DND-41 (cell line): ENCODE data around the gene NDUFA8.
A peak's percentile ranks its signal among the peaks of the same experiment; 100 is the strongest.

Experiments used
- ATAC-seq: fragments of 200-7000 bp; cut with Tn5 transposase; 3 replicates; pipeline ENCODE4 v1.9.1; 2021; ENCODE audit warnings: low read depth; ENCODE audit not compliant: insufficient read depth
- DNase-seq: peaks from one replicate; pipeline ENCODE4 v3.0.0-alpha.2; 2020
- H2AFZ ChIP-seq: 2 replicates; pipeline ENCODE4 v1.6.0; 2012; ENCODE audit warnings: low read depth, low read length
- H3K27ac ChIP-seq: 2 replicates; pipeline ENCODE4 v1.5.1; 2012; ENCODE audit warnings: low read length, inconsistent platforms
- H3K27me3 ChIP-seq: fragments of 200-600 bp; sonication (generic); 2 replicates; pipeline ENCODE4 v1.6.0; 2012; ENCODE audit warnings: low read length, mild to moderate bottlenecking, inconsistent platforms; ENCODE audit not compliant: insufficient read depth, poor library complexity
- H3K36me3 ChIP-seq: 2 replicates; pipeline ENCODE4 v1.5.1; 2012; ENCODE audit warnings: low read length, inconsistent platforms; ENCODE audit not compliant: insufficient read depth
- H3K4me1 ChIP-seq: 2 replicates; pipeline ENCODE4 v1.5.1; 2012; ENCODE audit warnings: mild to moderate bottlenecking, low read length; ENCODE audit not compliant: insufficient read depth
- H3K4me2 ChIP-seq: 2 replicates; pipeline ENCODE4 v1.6.0; 2012; ENCODE audit warnings: mild to moderate bottlenecking, moderate library complexity, low read length, inconsistent platforms; ENCODE audit not compliant: insufficient read depth
- H3K4me3 ChIP-seq, 2 experiments: fragments of 200-600 bp in 1 of 2; shearing (Covaris generic) in 1 of 2; 2 replicates each; pipeline ENCODE4 v1.5.1; 2012 to 2016; ENCODE audit warnings: inconsistent platforms in 2 of 2, low read length in 2 of 2, mild to moderate bottlenecking in 2 of 2, low read depth in 1 of 2, moderate library complexity in 1 of 2
- H3K79me2 ChIP-seq: 2 replicates; pipeline ENCODE4 v1.6.0; 2012; ENCODE audit warnings: low read length, inconsistent platforms; ENCODE audit not compliant: insufficient read depth
- H3K9ac ChIP-seq: 2 replicates; pipeline ENCODE4 v1.6.0; 2012; ENCODE audit warnings: low read depth, mild to moderate bottlenecking, inconsistent platforms, low read length, moderate library complexity
- H3K9me3 ChIP-seq: 2 replicates; pipeline ENCODE4 v1.5.1; 2012; ENCODE audit warnings: low read length, moderate library complexity, mild to moderate bottlenecking, inconsistent platforms; ENCODE audit not compliant: insufficient read depth, severe bottlenecking
- H4K20me1 ChIP-seq: 2 replicates; pipeline ENCODE4 v1.6.0; 2012; ENCODE audit warnings: low read length; ENCODE audit not compliant: insufficient read depth
- EZH2 ChIP-seq: IDR thresholded peaks from 3 replicates; pipeline ENCODE4 v1.6.1; 2012; ENCODE audit warnings: borderline replicate concordance, low read depth, mild to moderate bottlenecking, moderate library complexity, low read length, inconsistent platforms; ENCODE audit not compliant: severe bottlenecking
- TF ChIP-seq, protein P1 (sequence below): IDR thresholded peaks from 2 replicates; pipeline ENCODE4 v1.5.1; 2012; ENCODE audit warnings: borderline replicate concordance, low read length, moderate library complexity, mild to moderate bottlenecking; ENCODE audit not compliant: poor library complexity, severe bottlenecking; ENCODE audit errors: extremely low read depth

Gene NDUFA8

DNA sequence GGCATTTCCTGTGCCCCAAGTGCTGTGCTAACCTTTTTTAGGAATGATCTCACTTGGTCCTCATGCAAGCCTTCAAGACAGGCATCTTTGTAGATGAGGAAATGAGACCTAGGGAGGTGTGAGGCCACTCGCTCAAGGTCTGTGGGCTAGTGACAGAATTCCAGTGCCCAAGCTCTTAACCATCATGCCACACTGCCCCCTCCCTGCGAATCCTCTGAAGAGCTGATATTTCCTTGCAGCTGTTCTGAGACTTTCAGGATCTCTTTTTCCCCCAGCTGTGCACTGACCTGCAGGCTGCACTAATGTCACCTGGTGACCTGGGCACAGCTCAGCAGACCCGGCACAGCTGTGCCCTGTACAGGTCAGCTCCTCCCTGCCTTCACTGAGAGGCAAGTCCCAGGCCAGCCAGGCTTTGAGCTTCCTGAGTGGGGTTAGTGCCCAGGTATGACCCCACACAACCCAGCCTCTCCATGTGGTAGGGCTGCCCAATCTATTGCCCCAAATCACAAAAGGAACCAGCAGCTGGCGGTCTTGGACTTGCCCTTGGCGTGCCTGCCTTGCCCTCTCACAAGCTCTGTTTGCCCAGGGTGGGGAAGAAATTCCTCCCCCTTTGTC is 32.8 kb upstream of the NDUFA8 start:
- Histone ChIP-seq H3K4me3 (no peak overlapping the region), H3K36me3 (no peaks in the 10 kb centered on the region), H3K9ac (no peak overlapping the region), H4K20me1 (no peaks in the 10 kb centered on the region; the same call in 1 of the 2 replicates), H3K4me1 (no peaks in the 10 kb centered on the region), H3K4me2 (no peak overlapping the region), H3K27ac (no peak overlapping the region), H3K9me3 (no peaks in the 10 kb centered on the region), H2AFZ (no peak overlapping the region), H3K27me3 (no peaks in the 10 kb centered on the region), H3K79me2 (no peaks in the 10 kb centered on the region)
- TF ChIP-seq, protein P1, sequence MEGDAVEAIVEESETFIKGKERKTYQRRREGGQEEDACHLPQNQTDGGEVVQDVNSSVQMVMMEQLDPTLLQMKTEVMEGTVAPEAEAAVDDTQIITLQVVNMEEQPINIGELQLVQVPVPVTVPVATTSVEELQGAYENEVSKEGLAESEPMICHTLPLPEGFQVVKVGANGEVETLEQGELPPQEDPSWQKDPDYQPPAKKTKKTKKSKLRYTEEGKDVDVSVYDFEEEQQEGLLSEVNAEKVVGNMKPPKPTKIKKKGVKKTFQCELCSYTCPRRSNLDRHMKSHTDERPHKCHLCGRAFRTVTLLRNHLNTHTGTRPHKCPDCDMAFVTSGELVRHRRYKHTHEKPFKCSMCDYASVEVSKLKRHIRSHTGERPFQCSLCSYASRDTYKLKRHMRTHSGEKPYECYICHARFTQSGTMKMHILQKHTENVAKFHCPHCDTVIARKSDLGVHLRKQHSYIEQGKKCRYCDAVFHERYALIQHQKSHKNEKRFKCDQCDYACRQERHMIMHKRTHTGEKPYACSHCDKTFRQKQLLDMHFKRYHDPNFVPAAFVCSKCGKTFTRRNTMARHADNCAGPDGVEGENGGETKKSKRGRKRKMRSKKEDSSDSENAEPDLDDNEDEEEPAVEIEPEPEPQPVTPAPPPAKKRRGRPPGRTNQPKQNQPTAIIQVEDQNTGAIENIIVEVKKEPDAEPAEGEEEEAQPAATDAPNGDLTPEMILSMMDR = no peak
- no peak for TF ChIP-seq EZH2
- ATAC-seq (no peak), DNase-seq (no peak)

DNA sequence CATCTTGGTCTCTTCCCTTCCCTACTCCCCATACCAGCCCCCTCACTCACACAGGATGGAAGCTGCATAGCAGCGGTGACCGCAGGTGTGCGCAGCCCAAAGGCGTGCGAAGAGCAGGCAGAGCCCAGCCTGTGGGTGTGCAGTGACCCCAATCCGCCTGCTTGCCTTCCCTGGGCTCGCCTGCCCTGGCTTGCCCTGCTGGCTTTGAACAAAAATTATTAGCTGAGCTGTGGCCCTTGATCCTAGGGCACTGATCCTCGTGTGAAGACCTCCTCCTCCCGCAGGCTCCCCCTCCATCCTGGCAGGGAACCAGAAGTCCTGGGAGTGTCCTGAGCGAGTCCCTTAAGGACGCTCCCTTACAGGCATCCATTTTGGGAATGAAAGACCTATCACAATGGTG is 32.0 kb upstream of the NDUFA8 start:
- Histone ChIP-seq H3K27ac (no peak overlapping the region), H3K27me3 (no peaks in the 10 kb centered on the region), H3K4me2 (no peak overlapping the region), H4K20me1 (no peaks in the 10 kb centered on the region; the same call in 1 of the 2 replicates), H3K79me2 (no peaks in the 10 kb centered on the region), H3K9ac (no peak overlapping the region), H3K36me3 (no peaks in the 10 kb centered on the region), H2AFZ (no peak overlapping the region), H3K4me3 (no peak overlapping the region), H3K9me3 (no peaks in the 10 kb centered on the region), H3K4me1 (no peaks in the 10 kb centered on the region)
- TF ChIP-seq, protein P1 = no peak
- no peak for TF ChIP-seq EZH2
- ATAC-seq (no peak), DNase-seq (no peak)

DNA sequence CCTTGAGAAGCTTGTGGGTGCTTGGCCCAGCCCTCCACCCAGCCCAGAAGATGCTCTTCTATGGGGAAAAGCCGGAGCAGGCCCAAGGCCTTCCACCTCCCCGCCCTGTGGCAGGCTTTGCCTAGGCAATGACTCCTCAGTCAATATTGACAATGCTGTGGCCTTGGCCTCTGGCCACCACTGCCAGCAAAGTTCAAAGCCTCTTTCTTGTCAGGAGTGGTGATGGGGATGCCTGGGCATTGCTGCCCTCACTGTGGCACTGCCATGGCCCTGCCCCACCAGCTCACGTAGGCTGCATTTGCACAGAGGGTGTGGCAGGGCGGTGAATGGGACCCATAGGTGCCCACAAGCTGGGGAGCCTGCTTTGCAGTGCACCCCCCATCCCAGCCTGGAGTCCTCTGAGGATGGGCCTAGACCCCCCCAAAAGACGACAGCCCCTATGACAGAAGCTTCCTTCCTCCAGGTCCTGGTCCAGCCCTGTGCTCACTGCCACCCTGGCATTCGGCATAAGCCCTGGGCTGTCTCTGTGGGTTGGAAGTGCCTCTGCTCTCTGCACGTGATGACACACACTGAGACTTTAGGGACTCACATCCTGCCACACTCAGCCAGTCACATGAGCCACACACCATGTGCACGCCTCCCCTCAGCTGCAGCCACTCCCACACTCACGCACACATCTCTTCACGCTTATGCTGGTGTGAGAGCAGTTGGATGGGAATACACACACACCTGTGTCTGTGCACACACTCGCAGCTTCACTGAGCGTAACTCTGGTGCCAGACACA is 31.2 kb upstream of the NDUFA8 start:
- ATAC-seq = peak; percentile 72; the same call in 2 of the 3 replicates
- H3K4me2 ChIP-seq = no peak overlapping the region
- no peak overlapping the region for H3K4me3 ChIP-seq
- TF ChIP-seq, protein P1 = no peak
- no peak for TF ChIP-seq EZH2
- no peaks in the 10 kb centered on the region for H3K4me1 ChIP-seq
- no peaks in the 10 kb centered on the region for H3K27me3 ChIP-seq
- no peak overlapping the region for H2AFZ ChIP-seq
- no peaks in the 10 kb centered on the region for H3K9me3 ChIP-seq
- no peak overlapping the region for H3K27ac ChIP-seq
- no peaks in the 10 kb centered on the region for H3K79me2 ChIP-seq
- H3K36me3 ChIP-seq = no peaks in the 10 kb centered on the region
- no peaks in the 10 kb centered on the region; the same call in 1 of the 2 replicates for H4K20me1 ChIP-seq
- no peak overlapping the region for H3K9ac ChIP-seq
- DNase-seq = peak; percentile 18
